Fibroblast of skin of left biceps (primary cell): ENCODE measurements around the gene CBFA2T3.

ENCODE experiments used
- DNase-seq, 2 experiments: peaks; one replicate each; pipeline ENCODE4 v3.0.0-alpha.2; 2013; ENCODE audit warnings: low read depth in 2 of 2

Gene CBFA2T3

GRCh38 chr16:88839745-88840599 is 137.0 kb downstream of the CBFA2T3 start:
- DNase-seq = no peak

- no peak for DNase-seq
Measured at GRCh38 chr16:88839026-88839529, 137.9 kb downstream of the CBFA2T3 start.

GRCh38 chr16:88838566-88838965 is 138.4 kb downstream of the CBFA2T3 start:
- DNase-seq = no peak

- no peak for DNase-seq
Measured at GRCh38 chr16:88837806-88838205, 139.2 kb downstream of the CBFA2T3 start.

GRCh38 chr16:88836791-88837190 is 140.2 kb downstream of the CBFA2T3 start:
- no peak for DNase-seq

GRCh38 chr16:88835818-88836217 is 141.2 kb downstream of the CBFA2T3 start:
- DNase-seq = no peak

GRCh38 chr16:88835383-88835782 is 141.6 kb downstream of the CBFA2T3 start:
- no peak for DNase-seq

- no peak for DNase-seq
Measured at GRCh38 chr16:88834670-88835069, 142.3 kb downstream of the CBFA2T3 start.

- no peak for DNase-seq
Measured at GRCh38 chr16:88833086-88833485, 143.9 kb downstream of the CBFA2T3 start.

GRCh38 chr16:88831838-88832237 is 145.2 kb downstream of the CBFA2T3 start:
- DNase-seq = no peak

GRCh38 chr16:88830783-88831182 is 146.2 kb downstream of the CBFA2T3 start:
- no peak for DNase-seq

- no peak for DNase-seq
Measured at GRCh38 chr16:88830258-88830657, 146.7 kb downstream of the CBFA2T3 start.

GRCh38 chr16:88828711-88829110 is 148.3 kb downstream of the CBFA2T3 start:
- DNase-seq = no peak

GRCh38 chr16:88827727-88828126 is 149.3 kb downstream of the CBFA2T3 start:
- no peak for DNase-seq

- no peak for DNase-seq
Measured at GRCh38 chr16:88826070-88826840, 150.8 kb downstream of the CBFA2T3 start.

- no peak for DNase-seq
Measured at GRCh38 chr16:88825146-88825545, 151.9 kb downstream of the CBFA2T3 start.
